RPMI7951 (cell line): ENCODE data around the gene MXD1. TPM values are rescaled to one million over a fixed set of nuclear protein-coding genes. Genes with fewer than 3 reads are reported as not detected.

Experiments
- DNase-seq: peaks from one replicate; pipeline ENCODE4 v3.0.0-alpha.2; 2012; ENCODE audit warnings: low read depth
- total RNA-seq: library from RNA; depleted of rRNA; stranded (reverse); fragments of >200 nt; shearing (Covaris generic); gene quantifications from 2 replicates; pipeline ENCODE4 v1.2.3, GENCODE V29; 2014; rRNA removed

The MXD1 gene
- total RNA-seq, 1 experiment from 2014 or later, result 3.7 TPM

GRCh38 chr2:69977186-69977585 is 62.3 kb downstream of the MXD1 start:
- DNase-seq, result no peak

- no peak for DNase-seq
Measured at GRCh38 chr2:69977906-69978482, 63.1 kb downstream of the MXD1 start.

- no peak for DNase-seq
Measured at GRCh38 chr2:69979902-69980807, 65.2 kb downstream of the MXD1 start.

GRCh38 chr2:69983392-69983966 is 68.6 kb downstream of the MXD1 start:
- DNase-seq, result no peak

- no peak for DNase-seq
Measured at GRCh38 chr2:69985216-69985615, 70.3 kb downstream of the MXD1 start.

- no peak for DNase-seq
Measured at GRCh38 chr2:69985688-69986087, 70.8 kb downstream of the MXD1 start.

- DNase-seq, result no peak
Measured at GRCh38 chr2:69986691-69987090, 71.8 kb downstream of the MXD1 start.

- DNase-seq, result no peak
Measured at GRCh38 chr2:69988086-69988635, 73.3 kb downstream of the MXD1 start.

GRCh38 chr2:69989009-69989408 is 74.1 kb downstream of the MXD1 start:
- DNase-seq, result no peak

GRCh38 chr2:69989441-69990105 is 74.7 kb downstream of the MXD1 start:
- no peak for DNase-seq

Other genes starting within 250 kb of the MXD1 start
- gene ANXA4, start 173.0 kb upstream of the MXD1 start, total RNA-seq, result 43.9 and 63.6 TPM in 2 replicates
- 9.3 and 11.3 TPM in 2 replicates for gene GMCL1, start 85.4 kb upstream of the MXD1 start, total RNA-seq
- gene SNRNP27, start 21.2 kb upstream of the MXD1 start, total RNA-seq, result 89.3 and 94.1 TPM in 2 replicates
- 0.12 and 0.68 TPM in 2 replicates for gene ASPRV1, start 46.5 kb downstream of the MXD1 start, total RNA-seq
- gene PCBP1, start 172.4 kb downstream of the MXD1 start, total RNA-seq, result 46.0 and 46.7 TPM in 2 replicates